Neural progenitor cell (in vitro differentiated cells): Measurements from ENCODE around the gene AVEN. TPM values are rescaled to one million over a fixed set of nuclear protein-coding genes. Genes with fewer than 3 reads are reported as not detected.
A peak's percentile ranks its signal among the peaks of the same experiment; 100 is the strongest.

ENCODE experiments used
- DNase-seq: peaks from one replicate; pipeline ENCODE4 v3.0.0-alpha.2; 2016; ENCODE audit warnings: low spot score
- H2AFZ ChIP-seq: fragments of 200-600 bp; sonication (generic); replicated peaks from 2 replicates; pipeline ENCODE4 v1.6.1; 2016; ENCODE audit warnings: antibody characterized with exemption
- H3F3A ChIP-seq: fragments of 200-600 bp; sonication (generic); 2 replicates; pipeline ENCODE4 v1.6.1; 2016; ENCODE audit warnings: antibody characterized with exemption, low read depth
- H3K27ac ChIP-seq: fragments of 200-600 bp; sonication (generic); 2 replicates; pipeline ENCODE4 v1.5.1; 2016; ENCODE audit warnings: mild to moderate bottlenecking
- H3K27me3 ChIP-seq: fragments of 200-600 bp; sonication (generic); 2 replicates; pipeline ENCODE4 v1.6.1; 2016; ENCODE audit warnings: mild to moderate bottlenecking, moderate library complexity
- H3K36me3 ChIP-seq: fragments of 200-600 bp; sonication (generic); 2 replicates; pipeline ENCODE4 v1.5.1; 2016
- H3K4me1 ChIP-seq: fragments of 200-600 bp; sonication (generic); 2 replicates; pipeline ENCODE4 v1.6.1; 2016; ENCODE audit warnings: mixed run types
- H3K4me2 ChIP-seq: fragments of 200-600 bp; sonication (generic); 2 replicates; pipeline ENCODE4 v1.6.1; 2016
- H3K4me3 ChIP-seq: fragments of 200-600 bp; sonication (generic); 2 replicates; pipeline ENCODE4 v1.5.1; 2016
- H3K79me2 ChIP-seq: fragments of 200-600 bp; sonication (generic); 2 replicates; pipeline ENCODE4 v1.6.1; 2016; ENCODE audit warnings: low read depth
- H3K9ac ChIP-seq: fragments of 200-600 bp; sonication (generic); 2 replicates; pipeline ENCODE4 v1.6.1; 2016
- H3K9me3 ChIP-seq: fragments of 200-600 bp; sonication (generic); 2 replicates; pipeline ENCODE4 v1.5.1; 2016; ENCODE audit warnings: low read depth
- H4K20me1 ChIP-seq: fragments of 200-600 bp; sonication (generic); 2 replicates; pipeline ENCODE4 v1.6.1; 2016; ENCODE audit warnings: low read depth
- H3K27ac Mint-ChIP-seq: 3 replicates; pipeline ENCODE4 v1.8.0; 2021; ENCODE audit warnings: mixed read lengths
- H3K27me3 Mint-ChIP-seq: 2 replicates; pipeline ENCODE4 v1.8.0; 2022; ENCODE audit warnings: low read depth, mild to moderate bottlenecking, inconsistent platforms, moderate library complexity, mixed read lengths; ENCODE audit not compliant: insufficient read depth
- H3K36me3 Mint-ChIP-seq: 3 replicates; pipeline ENCODE4 v1.8.0; 2021; ENCODE audit warnings: mixed read lengths
- H3K4me1 Mint-ChIP-seq: 3 replicates; pipeline ENCODE4 v1.8.0; 2021; ENCODE audit warnings: mixed read lengths
- H3K4me3 Mint-ChIP-seq: 3 replicates; pipeline ENCODE4 v1.8.0; 2021; ENCODE audit warnings: mild to moderate bottlenecking, moderate library complexity, mixed read lengths
- H3K9me3 Mint-ChIP-seq: 3 replicates; pipeline ENCODE4 v1.8.0; 2020; ENCODE audit warnings: mixed read lengths
- CTCF ChIP-seq: fragments of 200-600 bp; sonication (generic); IDR thresholded peaks from 2 replicates; pipeline ENCODE4 v1.5.1; 2017; ENCODE audit warnings: antibody characterized with exemption, mild to moderate bottlenecking
- EZH2 ChIP-seq: fragments of 200-600 bp; sonication (generic); IDR thresholded peaks from 2 replicates; pipeline ENCODE4 v1.6.1; 2017; ENCODE audit warnings: antibody characterized with exemption, mild to moderate bottlenecking, moderate library complexity
- EZH2phosphoT487 ChIP-seq: fragments of 200-600 bp; sonication (generic); IDR thresholded peaks from 2 replicates; pipeline ENCODE4 v1.6.1; 2017; ENCODE audit warnings: antibody characterized with exemption
- total RNA-seq: library from RNA; depleted of rRNA; stranded (reverse); fragments of >200 nt; gene quantifications from 2 replicates; pipeline ENCODE4 v1.2.3, GENCODE V29; 2015; ENCODE audit warnings: low replicate concordance

AVEN gene
- total RNA-seq = 16.8 and 21.9 TPM in 2 replicates

GRCh38 chr15:34038871-34039789, at the start of gene AVEN:
AVEN (minus strand) TSS chr15:34039204; CDS start chr15:34039046, 158 bp downstream.
- peaks cover 2% of the 10 kb centered on the region for H3K27me3 Mint-ChIP-seq

GRCh38 chr15:34085746-34086145, 46.7 kb upstream of the AVEN start:
- H3K4me3 ChIP-seq = no peak overlapping the region
- no peaks in the 10 kb centered on the region for H3K9me3 Mint-ChIP-seq
- no peak overlapping the region for H3K27ac Mint-ChIP-seq

More at GRCh38 chr15:34038871-34039789, at the start of gene AVEN:
- Mint-ChIP-seq H3K4me1 (peaks cover 28% of the 10 kb centered on the region), H3K36me3 (no peaks in the 10 kb centered on the region), H3K4me3 (peak within 1 kb of the TSS; percentile 94), H3K9me3 (no peaks in the 10 kb centered on the region), H3K27ac (peak within 1 kb of the TSS; percentile 90)
- H2AFZ ChIP-seq = peak within 1 kb of the TSS; percentile 95
- DNase-seq = peak; percentile 84
- TF ChIP-seq EZH2phosphoT487 (no peak), EZH2 (no peak), CTCF (no peak)
- peaks cover 9% of the 10 kb centered on the region for H3K4me1 ChIP-seq
- peak within 1 kb of the TSS; percentile 83 for H3K4me3 ChIP-seq
- peak within 1 kb of the TSS; percentile 95 for H3K27ac ChIP-seq
- H3F3A ChIP-seq = peaks cover 12% of the 10 kb centered on the region
- H3K36me3 ChIP-seq = no peaks in the 10 kb centered on the region
- H3K9me3 ChIP-seq = no peaks in the 10 kb centered on the region
- peak within 1 kb of the TSS; percentile 81 for H3K4me2 ChIP-seq
- H3K27me3 ChIP-seq = peaks cover 15% of the 10 kb centered on the region
- peaks cover 34% of the 10 kb centered on the region for H3K79me2 ChIP-seq
- H3K9ac ChIP-seq = peak within 1 kb of the TSS; percentile 35
- no peaks in the 10 kb centered on the region for H4K20me1 ChIP-seq

GRCh38 chr15:34084086-34084485, 45.1 kb upstream of the AVEN start:
- H3F3A ChIP-seq = no peaks in the 10 kb centered on the region
- H3K79me2 ChIP-seq = no peaks in the 10 kb centered on the region
- H3K4me2 ChIP-seq = no peak overlapping the region
- H3K9me3 ChIP-seq = no peaks in the 10 kb centered on the region
- no peak overlapping the region for H3K4me3 ChIP-seq
- H3K36me3 ChIP-seq = peaks cover 7% of the 10 kb centered on the region
- no peak overlapping the region for H3K27ac ChIP-seq
- Mint-ChIP-seq H3K27ac (no peak overlapping the region), H3K36me3 (peaks cover 10% of the 10 kb centered on the region), H3K9me3 (no peaks in the 10 kb centered on the region), H3K27me3 (no peaks in the 10 kb centered on the region), H3K4me1 (no peaks in the 10 kb centered on the region), H3K4me3 (no peak overlapping the region)
- no peak for TF ChIP-seq EZH2phosphoT487
- TF ChIP-seq EZH2 = no peak
- no peak for TF ChIP-seq CTCF
- no peak overlapping the region for H2AFZ ChIP-seq
- H3K27me3 ChIP-seq = no peaks in the 10 kb centered on the region
- H4K20me1 ChIP-seq = no peaks in the 10 kb centered on the region
- no peaks in the 10 kb centered on the region for H3K4me1 ChIP-seq
- H3K9ac ChIP-seq = no peak overlapping the region
- DNase-seq = no peak

More at GRCh38 chr15:34085746-34086145, 46.7 kb upstream of the AVEN start:
- H3K4me3 Mint-ChIP-seq = no peak overlapping the region
- Histone ChIP-seq H3K36me3 (peaks cover 7% of the 10 kb centered on the region), H3K4me1 (no peaks in the 10 kb centered on the region), H3K27ac (no peak overlapping the region), H2AFZ (no peak overlapping the region), H4K20me1 (no peaks in the 10 kb centered on the region), H3K4me2 (no peak overlapping the region), H3K9me3 (no peaks in the 10 kb centered on the region), H3K27me3 (no peaks in the 10 kb centered on the region), H3F3A (no peaks in the 10 kb centered on the region), H3K9ac (no peak overlapping the region), H3K79me2 (no peaks in the 10 kb centered on the region)
- TF ChIP-seq CTCF (no peak), EZH2 (no peak), EZH2phosphoT487 (no peak)
- H3K4me1 Mint-ChIP-seq = no peaks in the 10 kb centered on the region
- H3K27me3 Mint-ChIP-seq = no peaks in the 10 kb centered on the region
- H3K36me3 Mint-ChIP-seq = peaks cover 14% of the 10 kb centered on the region
- DNase-seq = no peak
